ENCODE measurements around the gene B3GNT3.

Gene B3GNT3, protein sequence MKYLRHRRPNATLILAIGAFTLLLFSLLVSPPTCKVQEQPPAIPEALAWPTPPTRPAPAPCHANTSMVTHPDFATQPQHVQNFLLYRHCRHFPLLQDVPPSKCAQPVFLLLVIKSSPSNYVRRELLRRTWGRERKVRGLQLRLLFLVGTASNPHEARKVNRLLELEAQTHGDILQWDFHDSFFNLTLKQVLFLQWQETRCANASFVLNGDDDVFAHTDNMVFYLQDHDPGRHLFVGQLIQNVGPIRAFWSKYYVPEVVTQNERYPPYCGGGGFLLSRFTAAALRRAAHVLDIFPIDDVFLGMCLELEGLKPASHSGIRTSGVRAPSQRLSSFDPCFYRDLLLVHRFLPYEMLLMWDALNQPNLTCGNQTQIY

GRCh38 chr19:17794731-17795494, at the start of gene B3GNT3:
TSS of gene B3GNT3 (plus strand) at chr19:17795138. CDS start at chr19:17807808, 12,670 bp downstream.
- DNase-seq, result peak; percentile 41

DNA sequence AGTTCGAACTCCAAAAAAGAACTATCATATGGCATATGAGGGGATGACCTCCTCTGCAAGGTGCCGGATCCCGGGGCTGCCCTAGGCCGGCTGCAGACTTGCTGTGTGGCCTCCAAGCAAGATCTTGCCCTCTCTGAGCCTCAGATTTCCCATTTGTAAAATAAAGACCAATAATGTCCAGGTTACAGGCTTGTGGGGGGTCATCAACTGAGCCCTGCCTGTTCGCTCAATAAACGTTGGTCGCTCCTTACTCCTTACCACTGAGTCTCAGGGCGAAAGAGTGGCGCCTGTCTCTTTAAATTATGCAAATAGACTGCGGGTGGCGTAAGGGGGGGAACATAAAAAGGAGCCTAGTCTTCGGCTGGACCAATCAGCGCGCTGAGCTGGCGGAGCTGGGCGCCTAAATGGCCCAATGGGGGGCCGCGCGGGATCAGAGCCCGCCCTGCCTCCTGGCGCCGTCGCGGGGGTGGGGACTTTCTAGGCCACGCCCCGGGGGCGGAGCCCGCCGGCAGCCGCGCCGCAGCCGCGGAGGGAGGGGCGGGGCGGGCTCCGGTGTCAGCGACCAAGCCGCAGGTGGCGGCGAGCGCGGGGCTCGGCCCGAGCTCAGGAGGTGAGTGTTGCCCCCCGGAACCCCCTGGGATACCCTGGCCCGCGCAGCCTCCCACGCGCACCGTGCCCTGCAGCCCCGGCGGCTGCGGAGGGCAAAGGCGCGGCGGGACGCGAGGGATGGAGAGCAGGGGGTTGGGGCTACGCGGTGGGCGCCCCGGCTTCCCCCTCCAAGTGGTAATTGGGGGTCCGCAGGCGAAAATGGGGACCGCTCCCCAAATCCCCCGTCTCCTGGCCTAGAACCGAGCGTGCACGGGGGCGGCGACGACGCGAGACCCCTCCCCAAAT, 47.5 kb upstream of the B3GNT3 start:
- peak; percentile 84 for DNase-seq

- DNase-seq, result no peak
These were observed 45.9 kb upstream of the B3GNT3 start for GRCh38 chr19:17748884-17749638.

GRCh38 chr19:17749912-17750317, 45.0 kb upstream of the B3GNT3 start:
- DNase-seq, result no peak

DNA sequence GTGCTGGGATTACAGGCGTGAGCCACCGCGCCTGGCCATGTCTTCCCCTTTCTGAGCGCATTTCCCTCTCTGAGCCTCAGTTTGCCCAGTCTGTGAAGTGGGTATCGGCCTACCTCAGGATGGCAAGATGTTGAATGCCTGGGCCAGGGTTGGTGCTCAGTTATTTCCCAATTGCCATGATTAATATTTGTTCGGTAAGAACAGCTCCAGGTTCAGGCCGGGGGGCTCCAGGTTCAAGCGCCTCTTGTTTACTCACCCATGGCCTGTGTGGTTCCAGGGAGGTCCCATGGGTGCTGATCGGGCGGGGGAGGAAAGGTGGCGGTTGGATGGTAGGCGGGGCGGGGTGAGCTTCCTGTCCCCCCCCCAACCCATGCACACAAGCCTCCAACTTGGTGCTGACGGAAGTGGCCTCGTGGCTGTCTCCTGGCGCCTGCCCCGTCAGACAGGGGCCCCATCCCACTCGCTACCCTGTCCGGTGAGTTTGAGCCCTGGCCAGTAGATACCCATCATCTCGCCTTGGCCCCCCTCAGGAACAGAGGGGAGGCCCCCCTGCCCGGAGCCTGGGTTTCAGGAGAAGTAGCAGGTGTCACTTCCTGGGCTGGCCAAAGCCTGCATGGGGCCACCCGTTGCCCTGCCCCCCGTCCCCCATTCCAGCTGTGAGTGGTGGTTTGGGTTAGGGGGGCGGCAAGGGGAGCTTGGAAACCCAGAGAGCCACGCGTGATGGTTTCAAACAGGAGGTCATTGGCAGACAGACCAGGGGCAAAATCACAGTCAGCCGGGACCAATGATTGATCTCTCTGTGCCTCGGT, 43.6 kb upstream of the B3GNT3 start, which contains the start of gene FCHO1:
FCHO1 (plus strand) TSS at position 375 of the 809 bp plus-strand sequence. CDS start 3,688 bp downstream, outside the sequence.
- DNase-seq, result no peak

DNA sequence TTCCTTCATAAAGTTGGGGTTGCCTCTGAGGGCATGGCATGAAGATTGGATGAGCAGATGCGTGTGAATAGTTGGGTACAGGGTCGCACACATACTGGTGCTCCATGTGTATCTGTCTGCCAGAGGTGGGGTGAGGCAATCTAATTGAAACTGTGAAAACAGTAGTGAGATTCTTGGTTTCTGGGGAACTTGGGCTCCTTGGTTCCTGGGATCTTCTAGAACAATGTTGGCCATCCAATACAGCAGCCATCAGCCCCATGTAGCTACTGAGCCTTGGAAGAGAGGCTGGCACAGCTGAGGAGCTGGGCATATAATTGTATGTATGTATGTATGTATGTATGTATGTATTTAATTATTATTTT, 43.0 kb upstream of the B3GNT3 start:
- no peak for DNase-seq

DNA sequence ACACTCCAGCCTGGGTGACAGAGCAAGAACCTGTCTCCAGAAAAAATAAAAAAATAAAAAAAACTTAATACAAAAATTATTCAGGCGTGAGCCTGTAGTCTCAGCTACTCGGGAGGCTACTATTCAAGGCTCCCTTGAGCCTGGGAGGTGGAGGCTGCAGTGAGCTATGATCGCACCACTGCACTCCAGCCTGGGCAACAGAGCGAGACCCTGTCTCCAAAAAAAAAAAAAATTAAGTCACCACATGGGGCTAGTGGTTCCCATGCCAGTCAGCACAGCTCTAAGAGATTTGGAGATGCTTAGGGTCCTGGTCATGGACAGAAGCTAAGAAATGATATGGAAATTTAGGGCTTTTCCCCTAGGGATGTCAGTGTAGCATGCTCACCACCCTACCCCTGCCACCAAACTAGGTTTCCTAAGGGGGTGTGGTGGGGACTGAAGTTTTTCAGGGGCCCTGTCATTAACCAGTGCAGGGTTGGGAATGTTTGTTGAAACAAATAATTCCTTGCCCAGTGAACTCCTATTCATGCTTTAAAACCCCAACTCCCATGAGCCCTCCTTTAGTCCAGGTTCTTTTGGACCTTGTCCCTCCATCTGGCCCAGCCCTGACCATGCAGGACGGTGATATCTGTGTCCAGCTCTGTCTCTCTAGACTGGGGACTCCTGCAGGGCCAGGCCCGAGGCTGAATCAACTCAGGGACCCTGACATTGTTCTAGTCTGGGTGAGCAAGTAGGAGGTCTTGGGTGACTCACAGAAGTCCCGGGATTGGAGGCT, 41.9 kb upstream of the B3GNT3 start:
- no peak for DNase-seq

DNA sequence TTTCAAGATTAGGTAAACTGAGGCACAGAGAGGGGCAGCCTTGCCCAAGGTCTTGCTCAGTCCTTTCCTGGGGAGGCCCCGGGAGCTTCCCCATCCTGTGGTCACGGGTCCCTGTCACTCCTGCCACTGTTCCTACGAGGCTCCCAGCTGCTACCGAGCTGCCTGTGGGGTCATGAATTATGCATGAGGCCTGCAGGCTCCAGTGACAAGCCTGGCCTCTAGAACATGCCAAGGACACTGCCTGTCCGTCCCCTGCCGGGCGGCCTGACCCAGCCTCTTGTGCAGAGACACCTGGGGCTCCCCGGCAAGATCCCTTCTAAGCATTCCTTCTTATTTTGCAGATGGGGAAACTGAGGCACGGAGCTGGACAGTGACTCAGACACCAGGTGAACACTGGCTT, 41.0 kb upstream of the B3GNT3 start:
- DNase-seq, result no peak

GRCh38 chr19:17754634-17755442, 40.1 kb upstream of the B3GNT3 start:
- no peak for DNase-seq

GRCh38 chr19:17755443-17755890, 39.5 kb upstream of the B3GNT3 start:
- no peak for DNase-seq

- DNase-seq, result no peak
These were observed 38.8 kb upstream of the B3GNT3 start for GRCh38 chr19:17755977-17756670.

DNA sequence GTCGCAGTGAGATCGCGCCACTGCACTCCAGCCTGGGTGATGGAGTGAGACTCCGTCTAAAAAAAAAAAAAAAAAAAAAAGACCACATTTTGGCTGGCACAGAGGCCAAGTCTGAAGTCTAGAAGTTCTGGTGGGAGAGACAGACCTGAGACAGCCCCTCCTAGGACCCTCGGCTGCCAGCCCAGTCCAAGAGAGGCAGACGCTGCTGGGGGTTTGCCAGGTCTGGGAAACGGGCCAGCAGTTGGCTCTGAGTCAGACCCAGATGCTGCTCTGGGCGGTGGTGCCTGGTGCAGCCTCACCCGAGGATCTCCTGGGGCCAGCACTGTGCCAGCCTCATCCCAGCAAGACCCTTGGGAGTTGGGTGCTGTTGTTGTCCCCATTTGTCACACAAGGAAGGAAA, 37.8 kb upstream of the B3GNT3 start:
- DNase-seq, result peak; percentile 72

- DNase-seq, result no peak
These were observed 36.4 kb upstream of the B3GNT3 start for GRCh38 chr19:17758515-17758914.

GRCh38 chr19:17761148-17761547, 33.8 kb upstream of the B3GNT3 start:
- DNase-seq, result no peak

GRCh38 chr19:17762505-17763229, 32.3 kb upstream of the B3GNT3 start:
- no peak for DNase-seq

- DNase-seq, result no peak
These were observed 30.6 kb upstream of the B3GNT3 start for GRCh38 chr19:17764348-17764747.

- no peak for DNase-seq
These were observed 29.8 kb upstream of the B3GNT3 start for GRCh38 chr19:17765069-17765618.

DNA sequence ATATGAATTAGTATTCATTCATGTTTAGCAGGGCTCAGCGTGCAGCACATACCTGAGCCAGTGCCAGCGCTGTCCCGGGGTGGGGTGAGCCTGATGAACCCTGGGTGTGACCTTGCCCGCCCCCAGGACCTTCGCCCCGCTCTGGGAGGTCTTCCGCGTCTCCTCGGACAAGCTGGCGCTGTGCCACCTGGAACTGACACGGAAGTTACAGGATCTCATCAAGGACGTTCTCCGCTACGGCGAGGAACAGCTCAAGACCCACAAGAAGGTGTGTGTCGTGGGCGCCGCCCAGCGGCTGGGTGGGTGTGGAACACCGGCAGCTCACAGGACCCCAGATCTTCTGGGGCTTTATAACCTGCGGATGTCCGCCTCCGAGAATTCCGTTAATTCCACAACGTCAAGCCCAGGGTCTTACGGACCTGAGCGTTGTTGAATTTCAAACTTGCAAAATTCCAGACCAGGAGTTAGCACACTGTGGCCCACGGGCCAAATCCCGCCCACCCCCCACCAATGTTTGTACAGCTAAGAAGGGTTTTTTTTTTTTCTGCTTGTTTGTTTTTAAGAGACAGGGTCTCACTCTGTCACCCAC, 28.3 kb upstream of the B3GNT3 start:
- peak; percentile 60 for DNase-seq
